ENCODE data around the gene RFT1.

GRCh38 chr3:53042651-53043050 lies 87.6 kb downstream of the RFT1 start:
- TF ChIP-seq NANOG (IDR thresholded peaks at IDR 0.05; ENCODE audit: borderline replicate concordance) (no peak), POLR2AphosphoS5 (IDR thresholded peaks at IDR 0.05; ENCODE audit: low read depth) (no peak), CTCF (conservative IDR thresholded peaks at IDR 0.05; ENCODE audit: low read depth in 2 of 2) (no peak), EZH2 (IDR thresholded peaks at IDR 0.05; ENCODE audit: low read depth, unreplicated experiment) (no peak), REST (IDR thresholded peaks at IDR 0.05; ENCODE audit: unreplicated experiment) (no peak), EZH2phosphoT487 (IDR thresholded peaks at IDR 0.05; ENCODE audit: unreplicated experiment) (no peak), ETS1 (IDR thresholded peaks at IDR 0.05) (no peak), JUNB (IDR thresholded peaks at IDR 0.05; ENCODE audit: unreplicated experiment) (no peak), ZNF331 (CRISPR knock-in tag; IDR thresholded peaks at IDR 0.05; ENCODE audit: low read depth) (no peak)
